ENCODE results near the gene HSF2. TPM values are rescaled to one million over a fixed set of nuclear protein-coding genes. Genes with fewer than 3 reads are reported as not detected.

The HSF2 gene, protein sequence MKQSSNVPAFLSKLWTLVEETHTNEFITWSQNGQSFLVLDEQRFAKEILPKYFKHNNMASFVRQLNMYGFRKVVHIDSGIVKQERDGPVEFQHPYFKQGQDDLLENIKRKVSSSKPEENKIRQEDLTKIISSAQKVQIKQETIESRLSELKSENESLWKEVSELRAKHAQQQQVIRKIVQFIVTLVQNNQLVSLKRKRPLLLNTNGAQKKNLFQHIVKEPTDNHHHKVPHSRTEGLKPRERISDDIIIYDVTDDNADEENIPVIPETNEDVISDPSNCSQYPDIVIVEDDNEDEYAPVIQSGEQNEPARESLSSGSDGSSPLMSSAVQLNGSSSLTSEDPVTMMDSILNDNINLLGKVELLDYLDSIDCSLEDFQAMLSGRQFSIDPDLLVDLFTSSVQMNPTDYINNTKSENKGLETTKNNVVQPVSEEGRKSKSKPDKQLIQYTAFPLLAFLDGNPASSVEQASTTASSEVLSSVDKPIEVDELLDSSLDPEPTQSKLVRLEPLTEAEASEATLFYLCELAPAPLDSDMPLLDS
- total RNA-seq (1 to 10 TPM; 7.8 to 7.9 TPM), polyA plus RNA-seq (1 to 10 TPM; 2.2 to 4.7 TPM)

DNA sequence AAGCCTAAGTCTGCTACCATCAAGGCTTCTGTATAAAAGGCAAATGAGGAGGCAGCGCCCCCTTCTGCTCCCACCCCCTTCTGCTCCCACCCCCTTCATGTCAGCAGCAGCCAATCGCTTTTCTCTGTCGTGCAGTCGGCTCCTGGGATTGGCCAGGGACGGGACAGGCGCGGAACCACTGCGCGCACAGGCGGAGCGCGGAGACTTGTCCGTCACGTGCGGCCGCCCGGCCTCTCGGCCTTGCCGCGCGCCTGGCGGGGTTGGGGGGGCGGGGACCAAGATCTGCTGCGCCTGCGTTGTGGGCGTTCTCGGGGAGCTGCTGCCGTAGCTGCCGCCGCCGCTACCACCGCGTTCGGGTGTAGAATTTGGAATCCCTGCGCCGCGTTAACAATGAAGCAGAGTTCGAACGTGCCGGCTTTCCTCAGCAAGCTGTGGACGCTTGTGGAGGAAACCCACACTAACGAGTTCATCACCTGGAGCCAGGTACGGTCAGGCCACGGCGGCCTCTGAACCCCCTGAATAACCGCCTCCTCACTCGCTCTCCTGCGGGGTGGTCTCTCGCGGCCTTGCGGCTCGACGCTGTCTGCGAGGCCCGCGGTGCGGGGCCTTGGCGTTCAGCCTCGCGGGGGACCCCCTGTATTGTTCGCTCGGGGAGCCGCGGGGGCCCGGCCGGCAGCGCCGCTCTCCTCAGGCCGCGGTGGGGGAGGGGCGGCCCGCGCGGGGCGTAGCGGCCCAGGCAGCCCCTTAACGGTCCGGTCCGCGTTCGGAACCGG lies at the start of gene HSF2:
Gene HSF2, plus strand, starts transcription at position 305 of the 773 bp plus-strand sequence. Its CDS starts 86 bp downstream, at position 391.
- peak; percentile 12 to 24 for TF ChIP-seq RAD21 (IDR thresholded peaks at IDR 0.05)
- TF ChIP-seq YY1 (IDR thresholded peaks at IDR 0.05): peak; percentile 20
- TF ChIP-seq, protein P1, sequence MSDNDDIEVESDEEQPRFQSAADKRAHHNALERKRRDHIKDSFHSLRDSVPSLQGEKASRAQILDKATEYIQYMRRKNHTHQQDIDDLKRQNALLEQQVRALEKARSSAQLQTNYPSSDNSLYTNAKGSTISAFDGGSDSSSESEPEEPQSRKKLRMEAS (IDR thresholded peaks at IDR 0.05): peak; percentile 22
- TF ChIP-seq FOXA1 (IDR thresholded peaks at IDR 0.05): no peak
- TF ChIP-seq, protein P2, sequence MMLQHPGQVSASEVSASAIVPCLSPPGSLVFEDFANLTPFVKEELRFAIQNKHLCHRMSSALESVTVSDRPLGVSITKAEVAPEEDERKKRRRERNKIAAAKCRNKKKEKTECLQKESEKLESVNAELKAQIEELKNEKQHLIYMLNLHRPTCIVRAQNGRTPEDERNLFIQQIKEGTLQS (IDR thresholded peaks at IDR 0.05): no peak
- TF ChIP-seq HNF4G (IDR thresholded peaks at IDR 0.05): no peak
- TF ChIP-seq TAF1 (conservative IDR thresholded peaks at IDR 0.05): peak; percentile 90
- TF ChIP-seq, protein P3, sequence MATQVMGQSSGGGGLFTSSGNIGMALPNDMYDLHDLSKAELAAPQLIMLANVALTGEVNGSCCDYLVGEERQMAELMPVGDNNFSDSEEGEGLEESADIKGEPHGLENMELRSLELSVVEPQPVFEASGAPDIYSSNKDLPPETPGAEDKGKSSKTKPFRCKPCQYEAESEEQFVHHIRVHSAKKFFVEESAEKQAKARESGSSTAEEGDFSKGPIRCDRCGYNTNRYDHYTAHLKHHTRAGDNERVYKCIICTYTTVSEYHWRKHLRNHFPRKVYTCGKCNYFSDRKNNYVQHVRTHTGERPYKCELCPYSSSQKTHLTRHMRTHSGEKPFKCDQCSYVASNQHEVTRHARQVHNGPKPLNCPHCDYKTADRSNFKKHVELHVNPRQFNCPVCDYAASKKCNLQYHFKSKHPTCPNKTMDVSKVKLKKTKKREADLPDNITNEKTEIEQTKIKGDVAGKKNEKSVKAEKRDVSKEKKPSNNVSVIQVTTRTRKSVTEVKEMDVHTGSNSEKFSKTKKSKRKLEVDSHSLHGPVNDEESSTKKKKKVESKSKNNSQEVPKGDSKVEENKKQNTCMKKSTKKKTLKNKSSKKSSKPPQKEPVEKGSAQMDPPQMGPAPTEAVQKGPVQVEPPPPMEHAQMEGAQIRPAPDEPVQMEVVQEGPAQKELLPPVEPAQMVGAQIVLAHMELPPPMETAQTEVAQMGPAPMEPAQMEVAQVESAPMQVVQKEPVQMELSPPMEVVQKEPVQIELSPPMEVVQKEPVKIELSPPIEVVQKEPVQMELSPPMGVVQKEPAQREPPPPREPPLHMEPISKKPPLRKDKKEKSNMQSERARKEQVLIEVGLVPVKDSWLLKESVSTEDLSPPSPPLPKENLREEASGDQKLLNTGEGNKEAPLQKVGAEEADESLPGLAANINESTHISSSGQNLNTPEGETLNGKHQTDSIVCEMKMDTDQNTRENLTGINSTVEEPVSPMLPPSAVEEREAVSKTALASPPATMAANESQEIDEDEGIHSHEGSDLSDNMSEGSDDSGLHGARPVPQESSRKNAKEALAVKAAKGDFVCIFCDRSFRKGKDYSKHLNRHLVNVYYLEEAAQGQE (IDR thresholded peaks at IDR 0.05): peak; percentile 24
- no peak for TF ChIP-seq JUND (IDR thresholded peaks at IDR 0.05)
- TF ChIP-seq SP1 (IDR thresholded peaks at IDR 0.05): peak; percentile 77
- H3K4me1 ChIP-seq (ENCODE audit: control insufficient read depth in 4 of 4, insufficient read depth in 4 of 4, low read length in 3 of 4): peaks cover 0 to 8% (median 6%) of the 10 kb centered on the region in 4 donors
- under 1% methylated on average over 82 of the region's 82 CpGs for WGBS
- H3K27me3 ChIP-seq (ENCODE audit: control insufficient read depth in 4 of 4, insufficient read depth in 4 of 4, low read length in 3 of 4): no peaks in the 10 kb centered on the region
- DNase-seq (ENCODE audit: low spot score): peak; percentile 95
- peak within 1 kb of the TSS; percentile 72 to 73 for H3K9ac ChIP-seq (ENCODE audit: low read depth in 1 of 2, low read length in 2 of 2)
- H3K9me3 ChIP-seq (ENCODE audit: control insufficient read depth in 4 of 4, low read length in 3 of 4): no peaks in the 10 kb centered on the region
- peak within 1 kb of the TSS; percentile 34 to 46 for H3K27ac ChIP-seq (ENCODE audit: low read depth in 1 of 2, low read length in 2 of 2)
- peak within 1 kb of the TSS; percentile 71 to 98 (median 83) for H3K4me3 ChIP-seq (ENCODE audit: low read depth in 1 of 3, low read length in 3 of 3)
- no peaks in the 10 kb centered on the region for H3K36me3 ChIP-seq (ENCODE audit: control insufficient read depth in 4 of 4, insufficient read depth in 3 of 4, low read depth in 1 of 4, low read length in 3 of 4)

DNA sequence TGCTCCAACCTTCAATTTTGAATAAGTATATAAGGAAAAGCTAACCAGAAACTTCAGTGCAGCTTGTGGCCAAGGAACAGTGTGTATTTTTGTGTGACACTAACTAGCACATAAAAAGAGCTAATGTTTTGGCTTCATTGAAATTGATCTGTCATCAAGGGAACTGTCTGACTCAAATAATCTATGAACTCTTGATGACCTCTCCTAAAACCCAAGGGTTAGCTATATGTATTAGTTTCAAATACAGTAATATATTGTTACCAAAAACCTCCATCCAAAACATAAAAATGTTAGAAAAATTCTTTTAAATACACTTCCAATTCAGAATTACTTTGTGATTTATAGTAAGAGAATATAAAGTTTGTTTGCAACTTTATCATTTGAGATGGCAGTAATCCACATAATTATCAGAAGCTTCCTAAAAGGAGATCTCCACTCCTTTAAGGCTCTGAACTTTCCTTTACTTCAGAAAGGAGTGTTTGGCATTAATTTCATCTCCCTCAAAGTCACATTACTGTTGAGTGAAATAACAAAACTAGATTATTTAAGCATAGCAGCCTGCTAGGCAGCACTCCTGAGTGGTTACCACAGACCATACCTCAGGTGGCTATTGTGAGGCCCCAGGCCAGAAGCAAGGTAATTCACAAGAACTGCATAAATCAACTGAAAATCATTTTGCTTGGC lies 46.3 kb upstream of the HSF2 start:
- Histone ChIP-seq H3K4me3 (ENCODE audit: low read depth in 1 of 3, low read length in 3 of 3) (no peak overlapping the region), H3K27ac (ENCODE audit: low read depth in 1 of 2, low read length in 2 of 2) (no peak overlapping the region), H3K9ac (ENCODE audit: low read depth in 1 of 2, low read length in 2 of 2) (no peak overlapping the region), H3K4me1 (ENCODE audit: control insufficient read depth in 4 of 4, insufficient read depth in 4 of 4, low read length in 3 of 4) (no peaks in the 10 kb centered on the region), H3K27me3 (ENCODE audit: control insufficient read depth in 4 of 4, insufficient read depth in 4 of 4, low read length in 3 of 4) (peaks cover 0 to 2% (median 0%) of the 10 kb centered on the region in 4 donors), H3K36me3 (ENCODE audit: control insufficient read depth in 4 of 4, insufficient read depth in 3 of 4, low read depth in 1 of 4, low read length in 3 of 4) (no peaks in the 10 kb centered on the region), H3K9me3 (ENCODE audit: control insufficient read depth in 4 of 4, low read length in 3 of 4) (no peaks in the 10 kb centered on the region)
- no peak for DNase-seq (ENCODE audit: low spot score)
- TF ChIP-seq, protein P4, sequence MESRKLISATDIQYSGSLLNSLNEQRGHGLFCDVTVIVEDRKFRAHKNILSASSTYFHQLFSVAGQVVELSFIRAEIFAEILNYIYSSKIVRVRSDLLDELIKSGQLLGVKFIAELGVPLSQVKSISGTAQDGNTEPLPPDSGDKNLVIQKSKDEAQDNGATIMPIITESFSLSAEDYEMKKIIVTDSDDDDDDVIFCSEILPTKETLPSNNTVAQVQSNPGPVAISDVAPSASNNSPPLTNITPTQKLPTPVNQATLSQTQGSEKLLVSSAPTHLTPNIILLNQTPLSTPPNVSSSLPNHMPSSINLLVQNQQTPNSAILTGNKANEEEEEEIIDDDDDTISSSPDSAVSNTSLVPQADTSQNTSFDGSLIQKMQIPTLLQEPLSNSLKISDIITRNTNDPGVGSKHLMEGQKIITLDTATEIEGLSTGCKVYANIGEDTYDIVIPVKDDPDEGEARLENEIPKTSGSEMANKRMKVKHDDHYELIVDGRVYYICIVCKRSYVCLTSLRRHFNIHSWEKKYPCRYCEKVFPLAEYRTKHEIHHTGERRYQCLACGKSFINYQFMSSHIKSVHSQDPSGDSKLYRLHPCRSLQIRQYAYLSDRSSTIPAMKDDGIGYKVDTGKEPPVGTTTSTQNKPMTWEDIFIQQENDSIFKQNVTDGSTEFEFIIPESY (IDR thresholded peaks at IDR 0.05): no peak
- TF ChIP-seq, protein P2 (IDR thresholded peaks at IDR 0.05): no peak
- TF ChIP-seq FOXA1 (IDR thresholded peaks at IDR 0.05): no peak
- TF ChIP-seq TAF1 (conservative IDR thresholded peaks at IDR 0.05): no peak
- TF ChIP-seq, protein P3 (IDR thresholded peaks at IDR 0.05): no peak
- no peak for TF ChIP-seq SP1 (IDR thresholded peaks at IDR 0.05)
- TF ChIP-seq FOXA2 (IDR thresholded peaks at IDR 0.05): no peak
- no peak for TF ChIP-seq GABPA (IDR thresholded peaks at IDR 0.05 in 1 of 2, conservative IDR thresholded peaks at IDR 0.05 in 1 of 2)
- no peak for TF ChIP-seq HNF4G (IDR thresholded peaks at IDR 0.05)
- no peak for TF ChIP-seq HNF4A (conservative IDR thresholded peaks at IDR 0.05)
- TF ChIP-seq, protein P5, sequence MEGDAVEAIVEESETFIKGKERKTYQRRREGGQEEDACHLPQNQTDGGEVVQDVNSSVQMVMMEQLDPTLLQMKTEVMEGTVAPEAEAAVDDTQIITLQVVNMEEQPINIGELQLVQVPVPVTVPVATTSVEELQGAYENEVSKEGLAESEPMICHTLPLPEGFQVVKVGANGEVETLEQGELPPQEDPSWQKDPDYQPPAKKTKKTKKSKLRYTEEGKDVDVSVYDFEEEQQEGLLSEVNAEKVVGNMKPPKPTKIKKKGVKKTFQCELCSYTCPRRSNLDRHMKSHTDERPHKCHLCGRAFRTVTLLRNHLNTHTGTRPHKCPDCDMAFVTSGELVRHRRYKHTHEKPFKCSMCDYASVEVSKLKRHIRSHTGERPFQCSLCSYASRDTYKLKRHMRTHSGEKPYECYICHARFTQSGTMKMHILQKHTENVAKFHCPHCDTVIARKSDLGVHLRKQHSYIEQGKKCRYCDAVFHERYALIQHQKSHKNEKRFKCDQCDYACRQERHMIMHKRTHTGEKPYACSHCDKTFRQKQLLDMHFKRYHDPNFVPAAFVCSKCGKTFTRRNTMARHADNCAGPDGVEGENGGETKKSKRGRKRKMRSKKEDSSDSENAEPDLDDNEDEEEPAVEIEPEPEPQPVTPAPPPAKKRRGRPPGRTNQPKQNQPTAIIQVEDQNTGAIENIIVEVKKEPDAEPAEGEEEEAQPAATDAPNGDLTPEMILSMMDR (IDR thresholded peaks at IDR 0.05; ENCODE audit: low read depth, low read length, missing input control): no peak

Measured in liver (tissue), 9 donors.